ENCODE results near the gene HMOX1.
A peak's percentile ranks its signal among the peaks of the same experiment; 100 is the strongest.

Gene HMOX1

DNA sequence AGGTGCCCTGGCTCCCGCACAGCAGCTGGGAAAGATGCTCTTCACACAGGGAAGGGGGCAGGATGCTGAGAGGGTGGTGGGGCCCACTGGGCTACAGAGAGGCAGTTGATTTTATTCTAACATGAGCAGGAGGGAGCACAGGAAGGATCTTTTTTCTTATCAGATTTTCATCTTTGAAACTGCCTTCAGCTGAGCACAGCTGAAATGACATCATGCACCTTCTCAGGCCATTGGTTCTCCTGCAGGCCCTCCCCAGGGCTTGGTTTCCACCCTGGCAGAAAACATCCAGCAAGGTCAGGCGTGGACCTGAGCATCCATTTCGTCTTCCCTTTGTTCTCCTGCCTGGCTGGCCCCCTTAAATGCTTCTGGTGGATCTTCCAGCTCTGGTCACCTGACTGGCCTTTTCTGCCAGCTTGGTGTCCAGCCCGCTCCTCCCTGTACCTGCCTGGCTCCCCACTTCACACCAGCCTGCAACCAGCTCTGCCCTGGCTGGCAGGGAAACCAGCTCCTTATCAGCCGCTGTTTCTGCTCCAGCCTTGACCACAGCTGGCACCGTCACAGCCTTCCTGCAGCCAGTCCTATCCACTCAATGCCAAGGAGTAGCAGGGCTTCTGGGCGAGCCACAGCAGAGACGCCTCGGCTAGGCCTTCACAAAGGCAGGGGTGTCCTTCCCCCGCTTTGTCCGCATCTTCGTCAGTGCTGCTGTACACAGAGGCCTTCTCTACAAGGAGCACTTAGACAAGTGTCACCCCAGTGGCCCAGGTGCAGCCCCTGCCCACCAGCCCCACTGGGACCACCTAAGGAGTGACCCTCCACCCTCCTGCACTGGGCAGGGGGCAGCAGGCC, 44.7 kb upstream of the HMOX1 start:
- H3K27me3 ChIP-seq (replicated peaks): no peaks in the 10 kb centered on the region
- H3K27ac ChIP-seq: no peak overlapping the region
- H3K4me3 ChIP-seq (ENCODE audit: low read depth, low read length): no peak overlapping the region
- no peak for DNase-seq
- in situ Hi-C loops (cut with HindIII; ENCODE audit: low pct_ligation_motif_present, low sequenced_read_pairs): no loop called here
- H3K36me3 ChIP-seq (replicated peaks): peaks cover 55% of the 10 kb centered on the region
- TF ChIP-seq, protein P1, sequence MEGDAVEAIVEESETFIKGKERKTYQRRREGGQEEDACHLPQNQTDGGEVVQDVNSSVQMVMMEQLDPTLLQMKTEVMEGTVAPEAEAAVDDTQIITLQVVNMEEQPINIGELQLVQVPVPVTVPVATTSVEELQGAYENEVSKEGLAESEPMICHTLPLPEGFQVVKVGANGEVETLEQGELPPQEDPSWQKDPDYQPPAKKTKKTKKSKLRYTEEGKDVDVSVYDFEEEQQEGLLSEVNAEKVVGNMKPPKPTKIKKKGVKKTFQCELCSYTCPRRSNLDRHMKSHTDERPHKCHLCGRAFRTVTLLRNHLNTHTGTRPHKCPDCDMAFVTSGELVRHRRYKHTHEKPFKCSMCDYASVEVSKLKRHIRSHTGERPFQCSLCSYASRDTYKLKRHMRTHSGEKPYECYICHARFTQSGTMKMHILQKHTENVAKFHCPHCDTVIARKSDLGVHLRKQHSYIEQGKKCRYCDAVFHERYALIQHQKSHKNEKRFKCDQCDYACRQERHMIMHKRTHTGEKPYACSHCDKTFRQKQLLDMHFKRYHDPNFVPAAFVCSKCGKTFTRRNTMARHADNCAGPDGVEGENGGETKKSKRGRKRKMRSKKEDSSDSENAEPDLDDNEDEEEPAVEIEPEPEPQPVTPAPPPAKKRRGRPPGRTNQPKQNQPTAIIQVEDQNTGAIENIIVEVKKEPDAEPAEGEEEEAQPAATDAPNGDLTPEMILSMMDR (IDR thresholded peaks at IDR 0.05; ENCODE audit: low read depth, low read length, missing control alignments): no peak

DNA sequence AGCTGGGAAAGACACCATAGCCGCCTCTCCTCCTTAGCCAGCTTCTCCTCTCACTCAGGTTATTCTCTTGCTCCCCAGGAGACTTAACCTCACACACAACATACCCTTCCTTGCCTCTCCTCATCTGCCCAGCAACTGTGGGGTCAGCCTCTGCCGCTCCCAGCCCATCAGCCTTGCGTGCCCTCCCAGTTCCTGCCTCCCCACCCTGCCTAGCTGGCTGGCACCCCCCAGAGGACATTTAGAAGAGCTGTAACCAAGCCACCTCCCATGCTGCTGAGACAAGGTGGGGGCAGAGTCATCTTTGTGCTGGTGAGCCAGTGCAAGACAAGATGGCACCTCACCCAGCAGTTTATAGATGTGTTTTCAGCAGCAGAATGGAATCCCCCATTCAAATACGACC, 43.0 kb upstream of the HMOX1 start:
- TF ChIP-seq, protein P1 (IDR thresholded peaks at IDR 0.05; ENCODE audit: low read depth, low read length, missing control alignments): peak; percentile 31
- DNase-seq: no peak
- no peak overlapping the region for H3K4me3 ChIP-seq (ENCODE audit: low read depth, low read length)
- no peak overlapping the region for H3K27ac ChIP-seq
- H3K36me3 ChIP-seq (replicated peaks): peaks cover 47% of the 10 kb centered on the region
- in situ Hi-C loops (cut with HindIII; ENCODE audit: low pct_ligation_motif_present, low sequenced_read_pairs): no loop called here
- H3K27me3 ChIP-seq (replicated peaks): no peaks in the 10 kb centered on the region

DNA sequence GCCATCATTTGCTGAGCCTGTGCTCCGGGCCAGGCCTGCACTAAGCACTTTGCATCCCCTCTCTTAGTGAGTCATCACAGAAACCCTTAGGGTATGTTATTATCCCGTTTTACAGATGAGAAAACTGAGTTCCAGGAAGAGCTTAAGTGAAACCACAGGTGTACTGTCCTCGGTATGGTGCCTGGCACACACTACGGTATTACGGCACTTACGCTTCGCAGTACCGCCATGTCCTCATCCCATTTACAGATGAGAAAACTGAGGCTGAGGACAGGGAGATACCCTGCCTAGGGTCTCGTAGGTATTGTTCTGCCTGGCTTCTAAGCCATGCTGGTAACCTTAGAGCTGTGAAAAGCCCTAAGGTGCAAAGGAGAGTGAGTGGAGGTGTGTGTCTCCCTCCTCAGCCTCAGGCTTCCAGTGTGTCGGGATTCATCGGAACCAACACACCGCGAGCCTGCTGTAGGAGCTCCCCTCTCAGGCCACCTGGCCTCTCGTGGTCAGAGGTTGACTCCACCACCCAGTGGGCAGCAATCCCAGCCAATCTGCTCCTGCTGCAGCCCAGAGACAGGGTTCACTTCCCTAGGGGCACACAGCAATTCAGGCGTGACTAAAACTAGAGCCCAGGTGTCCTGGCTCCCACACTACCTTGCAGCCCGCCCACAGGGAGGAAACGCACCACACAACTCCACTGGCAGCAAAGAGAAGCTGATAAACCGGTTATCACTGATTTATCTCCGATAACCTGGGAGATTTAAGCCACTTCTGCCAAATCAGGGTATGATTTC, 39.6 kb upstream of the HMOX1 start:
- in situ Hi-C loops (cut with HindIII; ENCODE audit: low pct_ligation_motif_present, low sequenced_read_pairs): no loop called here
- H3K27me3 ChIP-seq (replicated peaks): no peaks in the 10 kb centered on the region
- H3K36me3 ChIP-seq (replicated peaks): peaks cover 30% of the 10 kb centered on the region
- DNase-seq: no peak
- H3K27ac ChIP-seq: no peak overlapping the region
- no peak overlapping the region for H3K4me3 ChIP-seq (ENCODE audit: low read depth, low read length)
- TF ChIP-seq, protein P1 (IDR thresholded peaks at IDR 0.05; ENCODE audit: low read depth, low read length, missing control alignments): no peak

DNA sequence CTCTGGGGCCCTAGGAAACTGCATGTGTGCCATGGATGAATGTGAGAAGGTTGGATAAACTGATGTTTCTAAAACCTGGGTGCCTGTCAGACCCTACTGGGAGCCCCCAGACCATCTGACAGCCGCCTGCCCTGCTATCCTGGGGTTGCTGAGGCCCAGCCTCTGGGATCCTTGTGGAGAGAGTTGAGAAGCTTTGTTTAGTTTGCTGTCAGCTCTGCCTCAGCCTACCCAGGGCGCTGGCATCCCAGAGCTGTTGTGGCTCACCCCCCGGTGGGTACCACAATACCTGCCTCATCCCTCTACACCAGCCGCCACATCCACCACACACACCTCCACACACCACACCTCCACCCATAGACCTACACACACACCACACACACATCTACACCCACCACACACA, 38.5 kb upstream of the HMOX1 start:
- no peak overlapping the region for H3K4me3 ChIP-seq (ENCODE audit: low read depth, low read length)
- in situ Hi-C loops (cut with HindIII; ENCODE audit: low pct_ligation_motif_present, low sequenced_read_pairs): no loop called here
- H3K27ac ChIP-seq: no peak overlapping the region
- DNase-seq: no peak
- H3K36me3 ChIP-seq (replicated peaks): peaks cover 26% of the 10 kb centered on the region
- H3K27me3 ChIP-seq (replicated peaks): no peaks in the 10 kb centered on the region
- TF ChIP-seq, protein P1 (IDR thresholded peaks at IDR 0.05; ENCODE audit: low read depth, low read length, missing control alignments): no peak

DNA sequence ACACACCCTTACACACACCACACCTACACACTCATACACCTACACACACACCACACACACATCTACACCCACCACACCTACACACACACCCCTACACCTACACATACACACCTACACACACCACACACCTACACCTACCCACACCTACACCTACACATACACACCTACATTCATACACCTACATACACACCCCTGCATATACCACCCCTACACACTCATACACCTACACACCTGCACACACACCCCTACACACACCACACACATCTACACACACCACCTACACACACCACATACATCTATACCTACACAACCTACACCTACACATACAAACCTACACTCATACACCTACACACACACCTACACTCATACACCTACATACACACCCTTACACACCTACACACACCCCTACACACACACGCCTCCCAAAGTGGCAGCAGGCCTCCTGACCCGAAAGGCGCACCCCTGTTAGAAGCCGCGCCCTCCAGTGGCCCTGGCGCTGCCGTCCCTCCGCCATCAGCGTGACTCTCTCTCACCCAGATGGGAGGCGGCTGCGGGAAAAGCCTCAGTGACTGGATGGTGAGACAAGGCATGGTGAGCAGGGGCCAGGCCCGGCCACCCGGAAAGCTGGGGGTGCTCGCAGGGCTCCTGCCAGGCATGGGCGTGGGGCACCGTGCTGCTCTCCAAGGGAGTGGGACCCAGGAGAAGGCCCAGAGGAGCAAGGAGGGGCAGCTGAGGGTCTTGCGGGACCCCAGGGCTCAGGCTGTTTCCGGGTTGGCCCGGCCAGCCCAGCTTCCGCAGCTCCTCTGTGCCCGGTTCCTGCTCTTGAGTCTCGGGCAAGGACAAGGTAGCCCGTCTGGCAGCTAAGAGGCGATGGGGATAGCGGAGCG, 37.0 kb upstream of the HMOX1 start:
- Histone ChIP-seq H3K27me3 (replicated peaks) (no peaks in the 10 kb centered on the region), H3K36me3 (replicated peaks) (peaks cover 13% of the 10 kb centered on the region), H3K4me3 (ENCODE audit: low read depth, low read length) (no peak overlapping the region), H3K27ac (no peak overlapping the region)
- TF ChIP-seq, protein P1 (IDR thresholded peaks at IDR 0.05; ENCODE audit: low read depth, low read length, missing control alignments): no peak
- no peak for DNase-seq
- in situ Hi-C loops (cut with HindIII; ENCODE audit: low pct_ligation_motif_present, low sequenced_read_pairs): no loop called here

Data from brain microvascular endothelial cell (primary cell).